NCI-H2107 treated with DMSO at 0.1 percent for 48 hours (cell line): ENCODE data around the gene SCAF8.
"Not testable (repeated sequence)": the region's sequence is repeated elsewhere in the genome, so short reads cannot be mapped to it uniquely, and the experiment has no call there.

Source experiments
- DNase-seq: peaks from one replicate; lab custom pipeline; 2025; ENCODE audit not compliant: unreplicated experiment; lab: John Stamatoyannopoulos, UW

Gene SCAF8

GRCh38 chr6:154736618-154737259, 3.5 kb downstream of the SCAF8 start:
- no peak for DNase-seq

- DNase-seq, result no peak
Measured at GRCh38 chr6:154737424-154737823, 4.2 kb downstream of the SCAF8 start.

GRCh38 chr6:154738551-154738961, 5.3 kb downstream of the SCAF8 start:
- DNase-seq, result no peak

GRCh38 chr6:154740658-154741057, 7.4 kb downstream of the SCAF8 start:
- DNase-seq, result no peak

- DNase-seq, result no peak
Measured at GRCh38 chr6:154742891-154743290, 9.7 kb downstream of the SCAF8 start.

GRCh38 chr6:154744029-154744745, 11.0 kb downstream of the SCAF8 start:
- DNase-seq, result not testable (repeated sequence)

- no peak for DNase-seq
Measured at GRCh38 chr6:154745243-154745642, 12.0 kb downstream of the SCAF8 start.

- no peak for DNase-seq
Measured at GRCh38 chr6:154749341-154749740, 16.1 kb downstream of the SCAF8 start.

- DNase-seq, result no peak
Measured at GRCh38 chr6:154751011-154751800, 18.0 kb downstream of the SCAF8 start.

GRCh38 chr6:154752022-154752421, 18.8 kb downstream of the SCAF8 start:
- DNase-seq, result no peak

- no peak for DNase-seq
Measured at GRCh38 chr6:154754152-154754551, 20.9 kb downstream of the SCAF8 start.

GRCh38 chr6:154757352-154758050, 24.3 kb downstream of the SCAF8 start:
- no peak for DNase-seq

GRCh38 chr6:154758125-154758524, 24.9 kb downstream of the SCAF8 start:
- no peak for DNase-seq

GRCh38 chr6:154763650-154764049, 30.4 kb downstream of the SCAF8 start:
- no peak for DNase-seq

GRCh38 chr6:154765273-154765672, 32.1 kb downstream of the SCAF8 start:
- no peak for DNase-seq

- DNase-seq, result no peak
Measured at GRCh38 chr6:154766288-154766687, 33.1 kb downstream of the SCAF8 start.

GRCh38 chr6:154767003-154767723, 33.9 kb downstream of the SCAF8 start:
- DNase-seq, result no peak

- no peak for DNase-seq
Measured at GRCh38 chr6:154768280-154768679, 35.1 kb downstream of the SCAF8 start.

- no peak for DNase-seq
Measured at GRCh38 chr6:154773610-154774089, 40.4 kb downstream of the SCAF8 start.

GRCh38 chr6:154779157-154779556, 45.9 kb downstream of the SCAF8 start:
- not testable (repeated sequence) for DNase-seq
